H1 (cell line): Measurements from ENCODE around the gene LECT2. TPM values are rescaled to one million over a fixed set of nuclear protein-coding genes. Genes with fewer than 3 reads are reported as not detected.

Source experiments
- CTCF ChIA-PET: fragments of 300-600 bp; sonication (Branson Sonifier 250); formaldehyde crosslinking; loops from one replicate; lab custom pipeline; 2021; ENCODE audit not compliant: partially characterized antibody; lab: Charles Lee
- POLR2A ChIA-PET: fragments of 300-600 bp; sonication (Branson Sonifier 250); formaldehyde crosslinking; loops from one replicate; lab custom pipeline; 2021; ENCODE audit warnings: inconsistent platforms; ENCODE audit not compliant: partially characterized antibody; lab: Charles Lee
- DNase-seq, 2 experiments: peaks; one replicate each; pipeline versions ENCODE4 v3.0.0 to v3.0.0-alpha.2; 2010 to 2022; ENCODE audit warnings: low spot score in 2 of 2, low read depth in 1 of 2, mixed read lengths in 1 of 2
- FAIRE-seq: peaks from 2 replicates; lab custom pipeline; 2011; peaks lifted over from hg19 to GRCh38; lab: Jason Lieb, UNC
- H2AFZ ChIP-seq: 2 replicates; pipeline ENCODE4 v1.8.1; 2012; ENCODE audit warnings: low read length, inconsistent platforms
- H2AK5ac ChIP-seq: 2 replicates; pipeline ENCODE4 v1.6.1; 2013; ENCODE audit warnings: low read depth, low read length
- H2BK120ac ChIP-seq: replicated peaks from 2 replicates; pipeline ENCODE3; 2013; ENCODE audit warnings: low read depth, low read length, inconsistent platforms
- H2BK12ac ChIP-seq: 2 replicates; pipeline ENCODE4 v1.6.1; 2013; ENCODE audit warnings: low read depth, low read length
- H2BK15ac ChIP-seq: 2 replicates; pipeline ENCODE4 v1.6.1; 2013; ENCODE audit warnings: low read length
- H2BK20ac ChIP-seq: 2 replicates; pipeline ENCODE4 v1.6.1; 2013; ENCODE audit warnings: low read length
- H2BK5ac ChIP-seq: 2 replicates; pipeline ENCODE4 v1.6.1; 2013; ENCODE audit warnings: low read depth, low read length
- H3K14ac ChIP-seq: 2 replicates; pipeline ENCODE4 v1.6.1; 2013; ENCODE audit warnings: inconsistent platforms; ENCODE audit not compliant: insufficient read length
- H3K18ac ChIP-seq: 2 replicates; pipeline ENCODE4 v1.6.1; 2013; ENCODE audit warnings: low read length; ENCODE audit errors: extremely low read depth
- H3K23ac ChIP-seq: 2 replicates; pipeline ENCODE4 v1.6.1; 2013; ENCODE audit warnings: inconsistent platforms; ENCODE audit not compliant: insufficient read length
- H3K23me2 ChIP-seq: 2 replicates; pipeline ENCODE4 v1.6.1; 2013; ENCODE audit warnings: low read depth, low read length
- H3K27ac ChIP-seq: 2 replicates; pipeline ENCODE4 v1.6.1; 2011; ENCODE audit warnings: low read depth, low read length, inconsistent platforms
- H3K27me3 ChIP-seq, 4 experiments: replicated peaks in 1 of 4; 1 replicate in 1 of 4; 2 replicates in 3 of 4; pipeline versions ENCODE4 v1.6.1 to v1.8.1; 2011 to 2013; ENCODE audit warnings: low read length in 3 of 4, mild to moderate bottlenecking in 3 of 4, inconsistent platforms in 2 of 4, mixed read lengths in 2 of 4, moderate library complexity in 1 of 4; ENCODE audit not compliant: control insufficient read depth in 3 of 4, insufficient read depth in 3 of 4; ENCODE audit errors: extremely low read depth in 1 of 4
- H3K36me3 ChIP-seq, 4 experiments: 2 replicates each; pipeline versions ENCODE4 v1.6.1 to v1.8.1; 2011 to 2013; ENCODE audit warnings: mild to moderate bottlenecking in 4 of 4, low read length in 3 of 4, moderate library complexity in 2 of 4, control low read depth in 1 of 4, inconsistent platforms in 1 of 4; ENCODE audit not compliant: insufficient read depth in 4 of 4, control insufficient read depth in 2 of 4
- H3K4ac ChIP-seq: replicated peaks from 2 replicates; pipeline ENCODE3; 2013; ENCODE audit warnings: low read length, low read depth, mixed read lengths, inconsistent platforms; ENCODE audit not compliant: insufficient read length
- H3K4me1 ChIP-seq, 4 experiments: replicated peaks in 1 of 4; 1 replicate in 1 of 4; 2 replicates in 3 of 4; pipeline versions ENCODE4 v1.6.1 to v1.8.1; 2011 to 2013; ENCODE audit warnings: low read length in 3 of 4, inconsistent platforms in 2 of 4, mixed read lengths in 1 of 4; ENCODE audit not compliant: insufficient read depth in 4 of 4, control insufficient read depth in 3 of 4
- H3K4me2 ChIP-seq, 2 experiments: 2 replicates each; pipeline versions ENCODE4 v1.6.1 to v1.8.1; 2011 to 2013; ENCODE audit warnings: low read depth in 2 of 2, low read length in 2 of 2, control low read depth in 1 of 2, inconsistent platforms in 1 of 2, mild to moderate bottlenecking in 1 of 2; ENCODE audit not compliant: insufficient read depth in 1 of 2
- H3K4me3 ChIP-seq, 4 experiments: fragments of 200-600, 300-600 bp in 1 of 4; sonication (generic), shearing (Covaris generic), sonication (Bioruptor Twin) in 1 of 4; 2 replicates each; pipeline versions ENCODE4 v1.5.1 to v1.8.1; 2011 to 2016; ENCODE audit warnings: low read length in 4 of 4, low read depth in 3 of 4, control low read depth in 2 of 4, inconsistent platforms in 2 of 4, mild to moderate bottlenecking in 2 of 4, mixed read lengths in 1 of 4, moderate library complexity in 1 of 4; ENCODE audit not compliant: insufficient read depth in 2 of 4; ENCODE audit errors: extremely low read depth in 1 of 4
- H3K56ac ChIP-seq: replicated peaks from 2 replicates; pipeline ENCODE3; 2013; ENCODE audit warnings: low read depth, mild to moderate bottlenecking, mixed read lengths, low read length, inconsistent platforms; ENCODE audit not compliant: insufficient read length
- H3K79me1 ChIP-seq: 2 replicates; pipeline ENCODE4 v1.6.1; 2013; ENCODE audit warnings: low read depth, low read length, control low read depth
- H3K79me2 ChIP-seq, 2 experiments: 2 replicates each; pipeline versions ENCODE4 v1.6.1 to v1.8.1; 2012 to 2013; ENCODE audit warnings: low read length in 2 of 2, mild to moderate bottlenecking in 2 of 2, inconsistent platforms in 1 of 2; ENCODE audit not compliant: insufficient read depth in 2 of 2, control insufficient read depth in 1 of 2
- H3K9ac ChIP-seq, 4 experiments: replicated peaks in 1 of 4; 1 replicate in 1 of 4; 2 replicates in 3 of 4; pipeline versions ENCODE4 v1.6.1 to v1.8.1; 2011 to 2013; ENCODE audit warnings: low read depth in 3 of 4, low read length in 3 of 4, control low read depth in 2 of 4, mild to moderate bottlenecking in 2 of 4, moderate library complexity in 2 of 4, inconsistent platforms in 1 of 4; ENCODE audit errors: extremely low read depth in 1 of 4
- H3K9me3 ChIP-seq, 2 experiments: 2 replicates each; pipeline versions ENCODE4 v1.6.1 to v1.8.1; 2012 to 2013; ENCODE audit warnings: mild to moderate bottlenecking in 2 of 2, moderate library complexity in 2 of 2, control low read depth in 1 of 2, inconsistent platforms in 1 of 2, low read depth in 1 of 2, low read length in 1 of 2, mixed read lengths in 1 of 2; ENCODE audit not compliant: insufficient read depth in 2 of 2
- H4K20me1 ChIP-seq, 2 experiments: replicated peaks in 1 of 2; 2 replicates each; pipeline versions ENCODE3 to v1.8.1; 2011 to 2013; ENCODE audit warnings: inconsistent platforms in 2 of 2, low read length in 2 of 2, mild to moderate bottlenecking in 1 of 2; ENCODE audit not compliant: insufficient read depth in 2 of 2, control insufficient read depth in 1 of 2
- H4K5ac ChIP-seq: 2 replicates; pipeline ENCODE4 v1.6.1; 2013; ENCODE audit warnings: low read length, low read depth, mixed read lengths, inconsistent platforms; ENCODE audit not compliant: insufficient read length
- H4K8ac ChIP-seq: 2 replicates; pipeline ENCODE4 v1.8.0; 2013; ENCODE audit warnings: mild to moderate bottlenecking, moderate library complexity, low read length, inconsistent platforms; ENCODE audit not compliant: insufficient read depth; ENCODE audit errors: extremely low read depth
- H4K91ac ChIP-seq: replicated peaks from 2 replicates; pipeline ENCODE3; 2013; ENCODE audit warnings: low read length, mixed read lengths, inconsistent platforms; ENCODE audit not compliant: insufficient read length
- ASH2L ChIP-seq: fragments of 200-600, 300-600 bp; sonication (generic); IDR thresholded peaks from one replicate; pipeline ENCODE4 v1.7.1; 2017; ENCODE audit warnings: low read length
- BACH1 ChIP-seq: IDR thresholded peaks from 2 replicates; pipeline ENCODE4 v1.6.1; 2012; ENCODE audit warnings: low read length, improper control_type of control experiment
- CHD1 ChIP-seq: IDR thresholded peaks from 2 replicates; pipeline ENCODE4 v1.6.1; 2012; ENCODE audit warnings: low read depth, low read length, improper control_type of control experiment
- JUN ChIP-seq: IDR thresholded peaks from 2 replicates; pipeline ENCODE4 v1.6.1; 2011; ENCODE audit warnings: low read depth, mild to moderate bottlenecking, improper control_type of control experiment, low read length
- KDM5A ChIP-seq: fragments of 200-600 bp; IDR thresholded peaks from 2 replicates; pipeline ENCODE4 v1.7.1; 2012; ENCODE audit warnings: mild to moderate bottlenecking, low read length, inconsistent platforms, mixed read lengths
- MAFK ChIP-seq: IDR thresholded peaks from 2 replicates; pipeline ENCODE4 v1.6.1; 2012; ENCODE audit warnings: low read depth, mild to moderate bottlenecking, improper control_type of control experiment, low read length
- RNF2 ChIP-seq: fragments of 200-900, 300-1000 bp; sonication (generic); IDR thresholded peaks from 2 replicates; pipeline ENCODE4 v1.7.1; 2016; ENCODE audit warnings: borderline replicate concordance, low read depth, mild to moderate bottlenecking, antibody characterized with exemption, low read length; ENCODE audit not compliant: poor library complexity, severe bottlenecking; ENCODE audit errors: missing control alignments
- SUZ12 ChIP-seq: fragments of 200-600 bp; sonication (generic); IDR thresholded peaks from 2 replicates; pipeline ENCODE4 v1.6.1; 2012; ENCODE audit warnings: mild to moderate bottlenecking, inconsistent platforms, low read length, moderate library complexity, mixed read lengths
- ZNF274 ChIP-seq: IDR thresholded peaks from 2 replicates; pipeline ENCODE4 v1.7.0; 2012; ENCODE audit warnings: low read length, borderline replicate concordance; ENCODE audit errors: extremely low read depth
- whole genome bisulfite sequencing, 2 experiments: shearing (Covaris generic) in 1 of 2; methylation state at CpG; one replicate each; pipeline versions ENCODE4 v1.1.6 to v1.1.7; 2013 to 2015; ENCODE audit warnings: low lambda C conversion rate in 2 of 2, mixed read lengths in 2 of 2, inconsistent platforms in 1 of 2, low coverage in 1 of 2, missing lambda C conversion rate in 1 of 2; ENCODE audit not compliant: insufficient replicate concordance in 2 of 2, insufficient coverage in 1 of 2, insufficient read length in 1 of 2; ENCODE audit errors: extremely low coverage in 1 of 2, missing lambda C conversion rate in 1 of 2; 5-methylcytosine and 5-hydroxymethylcytosine counted together
- polyA plus RNA-seq, 7 experiments: library from polyadenylated mRNA; depleted of rRNA in 3 of 7; stranded (reverse) in 5 of 7; unstranded in 2 of 7; fragments of >200 nt in 5 of 7; fragments of 200-250 nt in 2 of 7; gene quantifications; 1 replicate in 5 of 7; 2 replicates in 1 of 7; 4 replicates in 1 of 7; pipeline versions ENCODE4 v1.2.1 to v1.2.3, GENCODE V29; 2011 to 2013; ENCODE audit warnings: missing spikeins in 2 of 7, mixed read lengths in 2 of 7
- total RNA-seq: library from RNA; stranded (reverse); fragmentation: NEBNext Ultra II Directional; extraction: Animal tissue kit (Norgen Biotek cat#: 25700); gene quantifications from 2 replicates; pipeline ENCODE4 v1.2.1, GENCODE V29; 2021

Gene LECT2
- total and polyA plus RNA-seq, 2 of the 8 experiments (the other 6 are each of a cell fraction or from before 2014, with no cell fraction given), result not detected

DNA sequence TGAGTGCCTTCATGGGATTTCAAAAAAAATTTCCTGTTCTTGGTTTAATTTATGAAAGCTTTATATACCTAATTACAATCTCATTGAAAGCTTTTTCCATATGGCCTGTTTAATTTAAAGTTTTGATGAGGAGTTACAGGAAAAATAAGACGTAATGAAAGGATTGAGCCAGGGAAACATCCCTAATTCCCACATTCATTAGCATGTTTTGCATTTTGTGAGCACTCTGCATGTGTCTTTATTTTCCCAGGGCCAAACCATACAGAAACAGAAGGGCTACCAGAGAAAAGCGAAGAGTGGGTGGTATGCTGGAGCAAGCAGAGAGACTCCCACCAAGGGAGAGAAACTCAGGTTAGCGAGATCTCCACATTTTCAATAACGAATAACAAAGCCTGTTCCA is 20.3 kb upstream of the LECT2 start:
- Histone ChIP-seq H3K23ac (no peak overlapping the region), H3K56ac (no peak overlapping the region), H3K79me1 (no peaks in the 10 kb centered on the region), H3K27ac (no peak overlapping the region), H3K79me2 (no peaks in the 10 kb centered on the region), H3K4ac (no peak overlapping the region), H3K9me3 (no peaks in the 10 kb centered on the region), H3K4me1 (peaks cover 0 to 6% (median 0%) of the 10 kb centered on the region in 4 experiments; a peak in 2 of 7 replicates), H2AFZ (no peak overlapping the region), H3K27me3 (peaks cover 0 to 3% (median 0%) of the 10 kb centered on the region in 4 experiments; a peak in 2 of 7 replicates), H4K5ac (no peak overlapping the region), H2BK120ac (no peak overlapping the region), H3K18ac (no peak overlapping the region), H4K8ac (no peak overlapping the region), H2BK5ac (no peak overlapping the region), H4K91ac (no peak overlapping the region), H4K20me1 (no peaks in the 10 kb centered on the region), H3K4me2 (no peak overlapping the region), H2BK20ac (no peak overlapping the region), H3K23me2 (no peaks in the 10 kb centered on the region), H2BK15ac (no peak overlapping the region), H3K4me3 (no peak overlapping the region), H3K14ac (no peak overlapping the region), H3K36me3 (no peaks in the 10 kb centered on the region), H2AK5ac (no peak overlapping the region), H2BK12ac (no peak overlapping the region), H3K9ac (no peak overlapping the region)
- WGBS, 2 experiments, result 71% methylated on average over 4 of the region's 4 CpGs; no CpG with 5 or more reads in 1 of the 2 experiments
- DNase-seq (no peak), FAIRE-seq (no peak)
- CTCF ChIA-PET, result interaction anchor here (0.7 to 1.9 kb wide), 8 partner anchors 14 to 140 kb away, joined by 3 to 9 read pairs (median 3); no protein-coding TSS in a partner anchor
- POLR2A ChIA-PET, result interaction anchor here (0.6 kb wide), 1 partner anchor 533 kb away, joined by 3 read pairs; no protein-coding TSS in a partner anchor
- TF ChIP-seq BACH1 (no peak), RNF2 (no peak), ZNF274 (no peak), CHD1 (no peak), MAFK (no peak), ASH2L (no peak), SUZ12 (no peak), JUN (no peak), KDM5A (no peak)
